ENCODE results near the gene SSR1. TPM values are rescaled to one million over a fixed set of nuclear protein-coding genes. Genes with fewer than 3 reads are reported as not detected.

Gene SSR1
- total and polyA plus RNA-seq, 2 of the 13 experiments (the other 11 are each of a cell fraction or from before 2014, with no cell fraction given), result 203 to 243 TPM

GRCh38 chr6:7324520-7324919 lies 11.5 kb upstream of the SSR1 start (continued):
- TF ChIP-seq CTCF (CRISPR knock-in tag; IDR thresholded peaks at IDR 0.05), result 0 out of 2 replicates have a peak, but pooled peaks have one; percentile 18
- no peak for TF ChIP-seq ZNF441 (CRISPR knock-in tag; IDR thresholded peaks at IDR 0.05; ENCODE audit: borderline replicate concordance)
- TF ChIP-seq CREB3 (CRISPR knock-in tag; IDR thresholded peaks at IDR 0.05), result no peak
- no peak for TF ChIP-seq GABPA (IDR thresholded peaks at IDR 0.05; ENCODE audit: low read depth, low read length)
- TF ChIP-seq GABPA (CRISPR knock-in tag; IDR thresholded peaks at IDR 0.05; ENCODE audit: low read depth), result no peak
- TF ChIP-seq FOXK1 (CRISPR knock-in tag; IDR thresholded peaks at IDR 0.05; ENCODE audit: borderline replicate concordance, low read depth), result no peak
- no peak for TF ChIP-seq STAT6 (CRISPR knock-in tag; IDR thresholded peaks at IDR 0.05; ENCODE audit: borderline replicate concordance)

- no TSS peak for BruUV-seq (replicated peaks)
- no peak overlapping the region for H3K4me3 ChIP-seq (replicated peaks in 1 of 3; ENCODE audit: insufficient read depth in 1 of 3, low read depth in 2 of 3, low read length in 3 of 3)
- H3K27ac ChIP-seq (ENCODE audit: extremely low read length, insufficient read depth, low read length), result no peak overlapping the region
- H3K9me3 ChIP-seq (ENCODE audit: low read length), result no peaks in the 10 kb centered on the region
- DNase-seq (ENCODE audit: low spot score) (no peak), FAIRE-seq (no peak), ATAC-seq (no peak)
- in situ Hi-C loops (cut with HindIII; ENCODE audit: extremely low pct_ligation_motif_present, low pct_unique_long_range_greater_than_20kb) (no loop called here), intact Hi-C loops (cut with micrococcal nuclease; ENCODE audit: unreplicated experiment) (no loop called here)
- H3K27me3 ChIP-seq (ENCODE audit: control insufficient read depth in 1 of 2, insufficient read depth in 2 of 2, low read length in 2 of 2), result no peaks in the 10 kb centered on the region
- H3K4me1 ChIP-seq (ENCODE audit: insufficient read depth, low read length), result peaks cover 14% of the 10 kb centered on the region
- H3K36me3 ChIP-seq (replicated peaks in 1 of 2; ENCODE audit: control insufficient read depth in 1 of 2, insufficient read depth in 2 of 2, low read length in 2 of 2), result no peaks in the 10 kb centered on the region
- POLR2A ChIA-PET, result no interaction called here
- H4K20me1 ChIP-seq (ENCODE audit: insufficient read depth, low read length), result no peaks in the 10 kb centered on the region
- CTCF ChIA-PET (ENCODE audit: low intra/inter-chr PET ratio, low total read pairs), result no interaction called here
- no peak overlapping the region for H3K9ac ChIP-seq (ENCODE audit: insufficient read depth, low read depth, low read length)
- H3K4me2 ChIP-seq (ENCODE audit: low read depth, low read length), result no peak overlapping the region
- H2AFZ ChIP-seq (ENCODE audit: low read length), result no peak overlapping the region
- no peaks in the 10 kb centered on the region for H3K79me2 ChIP-seq (ENCODE audit: insufficient read depth, low read length)
- TF ChIP-seq KLF6 (CRISPR knock-in tag; IDR thresholded peaks at IDR 0.05) (no peak), ATF6 (CRISPR knock-in tag; conservative IDR thresholded peaks at IDR 0.05) (no peak), ZNF121 (CRISPR knock-in tag; IDR thresholded peaks at IDR 0.05) (no peak), ZNF773 (CRISPR knock-in tag; IDR thresholded peaks at IDR 0.05; ENCODE audit: borderline replicate concordance) (no peak), ZNF776 (CRISPR knock-in tag; IDR thresholded peaks at IDR 0.05) (no peak), ZNF577 (CRISPR knock-in tag; IDR thresholded peaks at IDR 0.05; ENCODE audit: borderline replicate concordance, low read depth) (no peak), KDM1A (CRISPR knock-in tag; IDR thresholded peaks at IDR 0.05) (no peak), SP140L (CRISPR knock-in tag; IDR thresholded peaks at IDR 0.05; ENCODE audit: borderline replicate concordance) (no peak), ZNF503 (CRISPR knock-in tag; IDR thresholded peaks at IDR 0.05) (no peak)
Measured at GRCh38 chr6:7323074-7323473, 10.1 kb upstream of the SSR1 start.
